Breast epithelium (tissue), 4 donors: Measurements from ENCODE around the gene VWF. TPM values are rescaled to one million over a fixed set of nuclear protein-coding genes. Genes with fewer than 3 reads are reported as not detected.

Experiments used
- DNase-seq, 2 donors: peaks; one replicate each; pipeline ENCODE4 v3.0.0-alpha.2; 2019; ENCODE audit warnings: low spot score in 2 of 2
- H3K27ac ChIP-seq, 2 donors: fragments of 200-600 bp; sonication (generic) in 1 of 2; one replicate each; pipeline ENCODE4 v1.5.1; 2016 to 2019; ENCODE audit warnings: mild to moderate bottlenecking in 1 of 2
- H3K27me3 ChIP-seq, 2 donors: fragments of 200-600 bp; sonication (generic) in 1 of 2; one replicate each; pipeline versions ENCODE4 v1.5.1 to v1.6.0; 2017 to 2019; ENCODE audit warnings: control low read depth in 1 of 2, mild to moderate bottlenecking in 1 of 2
- H3K36me3 ChIP-seq: fragments of 200-600 bp; one replicate; pipeline ENCODE4 v1.5.1; 2019
- H3K4me1 ChIP-seq, 2 donors: fragments of 200-600 bp; sonication (generic); one replicate each; pipeline ENCODE4 v1.5.1; 2016 to 2019; ENCODE audit warnings: control low read depth in 1 of 2
- H3K4me3 ChIP-seq, 3 donors: fragments of 200-600 bp; sonication (generic); 1 replicate in 2 of 3; 2 replicates in 1 of 3; pipeline ENCODE4 v1.5.1; 2016 to 2019; ENCODE audit warnings: mild to moderate bottlenecking in 3 of 3, moderate library complexity in 2 of 3
- H3K9me3 ChIP-seq, 2 donors: fragments of 200-600 bp; sonication (generic) in 1 of 2; one replicate each; pipeline ENCODE4 v1.5.1; 2016 to 2019; ENCODE audit warnings: control low read depth in 1 of 2
- POLR2A ChIP-seq: fragments of 450-650 bp; IDR thresholded peaks from one replicate; pipeline ENCODE4 v1.6.1; 2016; ENCODE audit warnings: antibody characterized with exemption, mild to moderate bottlenecking, moderate library complexity
- POLR2AphosphoS5 ChIP-seq, 3 donors: sonication (generic); formaldehyde crosslinking; IDR thresholded peaks; one replicate each; pipeline ENCODE4 v1.6.1; 2017; ENCODE audit warnings: antibody characterized with exemption in 3 of 3
- intact Hi-C: fragments of 100-400 bp; cut with DNase I; formaldehyde crosslinking; loops from one replicate; pipeline ENCODE4 v1.15.1; 2023; ENCODE audit warnings: low total_unique reads
- total RNA-seq, 3 donors: library from RNA; depleted of rRNA; stranded (reverse); fragments of >200 nt; gene quantifications; one replicate each; pipeline ENCODE4 v1.1.0, GENCODE V29; 2016
- TF ChIP-seq, protein P1 (sequence below), 3 donors: fragments of 450-650 bp; IDR thresholded peaks; one replicate each; pipeline ENCODE4 v1.5.1; 2016 to 2017; ENCODE audit warnings: antibody characterized with exemption in 3 of 3, mild to moderate bottlenecking in 3 of 3, moderate library complexity in 3 of 3

The VWF gene
- total RNA-seq, 3 donors from 2014 or later: 60.3 to 267 (median 117) TPM

DNA sequence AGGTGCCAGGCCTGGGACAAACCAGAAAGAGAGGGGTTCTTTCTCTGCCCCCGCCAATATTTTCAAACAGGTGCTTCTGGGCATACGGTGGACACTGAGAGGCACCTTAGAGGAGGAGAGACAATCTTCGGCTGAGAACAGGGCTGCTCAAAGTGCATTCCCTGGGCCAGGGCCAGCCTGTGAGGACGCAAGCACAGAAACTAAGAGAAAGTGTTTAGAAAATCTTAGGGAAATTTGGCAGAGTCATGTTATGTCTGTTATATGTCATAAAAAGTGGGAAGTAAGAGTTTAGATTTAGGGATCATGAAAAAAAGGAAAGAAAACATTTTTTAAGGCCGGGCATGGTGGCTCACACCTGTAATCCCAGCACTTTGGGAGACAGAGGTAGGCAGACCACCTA lies 83.7 kb downstream of the VWF start:
- Histone ChIP-seq H3K27ac (no peak overlapping the region), H3K9me3 (no peaks in the 10 kb centered on the region), H3K27me3 (no peaks in the 10 kb centered on the region), H3K4me1 (no peaks in the 10 kb centered on the region), H3K36me3 (no peaks in the 10 kb centered on the region), H3K4me3 (no peak overlapping the region)
- intact Hi-C loops: no loop called here
- no peak for TF ChIP-seq POLR2A
- TF ChIP-seq POLR2AphosphoS5 (IDR thresholded peaks at IDR 0.05): no peak
- TF ChIP-seq, protein P1, sequence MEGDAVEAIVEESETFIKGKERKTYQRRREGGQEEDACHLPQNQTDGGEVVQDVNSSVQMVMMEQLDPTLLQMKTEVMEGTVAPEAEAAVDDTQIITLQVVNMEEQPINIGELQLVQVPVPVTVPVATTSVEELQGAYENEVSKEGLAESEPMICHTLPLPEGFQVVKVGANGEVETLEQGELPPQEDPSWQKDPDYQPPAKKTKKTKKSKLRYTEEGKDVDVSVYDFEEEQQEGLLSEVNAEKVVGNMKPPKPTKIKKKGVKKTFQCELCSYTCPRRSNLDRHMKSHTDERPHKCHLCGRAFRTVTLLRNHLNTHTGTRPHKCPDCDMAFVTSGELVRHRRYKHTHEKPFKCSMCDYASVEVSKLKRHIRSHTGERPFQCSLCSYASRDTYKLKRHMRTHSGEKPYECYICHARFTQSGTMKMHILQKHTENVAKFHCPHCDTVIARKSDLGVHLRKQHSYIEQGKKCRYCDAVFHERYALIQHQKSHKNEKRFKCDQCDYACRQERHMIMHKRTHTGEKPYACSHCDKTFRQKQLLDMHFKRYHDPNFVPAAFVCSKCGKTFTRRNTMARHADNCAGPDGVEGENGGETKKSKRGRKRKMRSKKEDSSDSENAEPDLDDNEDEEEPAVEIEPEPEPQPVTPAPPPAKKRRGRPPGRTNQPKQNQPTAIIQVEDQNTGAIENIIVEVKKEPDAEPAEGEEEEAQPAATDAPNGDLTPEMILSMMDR (IDR thresholded peaks at IDR 0.05): no peak
- DNase-seq: no peak

DNA sequence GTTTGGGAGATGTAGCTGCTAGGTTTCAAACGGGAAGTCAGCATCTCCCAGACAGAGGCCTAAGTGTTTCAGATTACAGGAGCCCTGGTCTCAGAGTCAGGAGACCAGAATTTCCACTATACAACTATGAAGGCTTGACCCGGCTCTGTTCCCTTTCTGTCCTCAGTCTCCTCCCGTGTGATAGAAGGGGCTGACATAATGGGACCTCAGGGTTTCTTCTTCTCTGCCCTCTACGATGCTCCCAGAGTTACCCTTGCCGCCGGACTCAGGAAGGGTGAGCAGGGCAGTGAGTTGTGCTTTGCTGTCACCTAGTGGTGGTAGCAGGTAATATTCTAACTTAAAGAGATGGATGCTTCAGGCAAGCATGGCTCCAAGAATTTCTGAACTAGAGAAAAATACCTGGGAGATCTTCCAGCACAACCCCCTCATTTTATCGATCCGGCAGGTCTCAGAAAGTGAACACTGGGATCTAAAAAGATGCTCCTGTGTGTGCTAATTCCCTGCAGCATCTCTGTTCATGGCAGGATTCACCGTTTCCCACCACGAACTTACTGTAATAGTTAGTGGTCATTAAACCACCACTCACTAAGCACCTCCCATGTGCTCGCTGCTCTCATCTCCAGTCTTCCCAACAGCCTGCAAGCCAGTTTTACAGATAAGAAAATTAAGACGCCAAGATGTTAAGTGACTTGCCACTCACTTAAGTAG lies 84.4 kb downstream of the VWF start:
- no peaks in the 10 kb centered on the region for H3K4me1 ChIP-seq
- TF ChIP-seq, protein P1 (IDR thresholded peaks at IDR 0.05): peak; percentile 91 to 96 (median 96)
- no peak for TF ChIP-seq POLR2A
- no peak for TF ChIP-seq POLR2AphosphoS5 (IDR thresholded peaks at IDR 0.05)
- no peak overlapping the region for H3K4me3 ChIP-seq
- intact Hi-C loops: no loop called here
- H3K27me3 ChIP-seq: no peaks in the 10 kb centered on the region
- peak in 1 of 2 donors; percentile 40 for DNase-seq
- H3K36me3 ChIP-seq: no peaks in the 10 kb centered on the region
- H3K9me3 ChIP-seq: no peaks in the 10 kb centered on the region
- no peak overlapping the region for H3K27ac ChIP-seq

DNA sequence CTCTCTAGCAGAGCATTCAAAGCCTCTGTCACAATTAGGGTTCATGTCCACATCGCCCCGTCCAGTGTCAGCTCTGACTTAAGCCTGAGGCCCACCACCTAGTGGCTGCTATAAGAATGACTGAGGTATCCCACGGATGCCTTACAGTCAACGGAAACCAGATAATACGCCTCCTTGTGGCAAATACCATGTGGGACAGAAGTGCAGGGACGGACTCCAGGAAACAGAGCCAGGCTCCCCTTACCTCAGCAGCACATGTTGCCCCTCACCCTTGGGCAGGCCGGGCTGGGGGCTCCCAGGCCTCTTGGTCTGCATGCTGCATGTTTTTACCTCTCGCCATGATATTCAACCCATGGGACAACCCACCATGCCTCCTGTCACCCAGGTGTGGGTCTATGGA lies 86.3 kb downstream of the VWF start:
- no peaks in the 10 kb centered on the region for H3K9me3 ChIP-seq
- DNase-seq: no peak
- TF ChIP-seq, protein P1 (IDR thresholded peaks at IDR 0.05): peak in 2 of 3 donors; percentile 31 to 57
- TF ChIP-seq POLR2A: no peak
- H3K27ac ChIP-seq: no peak overlapping the region
- no peak overlapping the region for H3K4me3 ChIP-seq
- H3K4me1 ChIP-seq: no peaks in the 10 kb centered on the region
- no peaks in the 10 kb centered on the region for H3K27me3 ChIP-seq
- no peaks in the 10 kb centered on the region for H3K36me3 ChIP-seq
- intact Hi-C loops: no loop called here

DNA sequence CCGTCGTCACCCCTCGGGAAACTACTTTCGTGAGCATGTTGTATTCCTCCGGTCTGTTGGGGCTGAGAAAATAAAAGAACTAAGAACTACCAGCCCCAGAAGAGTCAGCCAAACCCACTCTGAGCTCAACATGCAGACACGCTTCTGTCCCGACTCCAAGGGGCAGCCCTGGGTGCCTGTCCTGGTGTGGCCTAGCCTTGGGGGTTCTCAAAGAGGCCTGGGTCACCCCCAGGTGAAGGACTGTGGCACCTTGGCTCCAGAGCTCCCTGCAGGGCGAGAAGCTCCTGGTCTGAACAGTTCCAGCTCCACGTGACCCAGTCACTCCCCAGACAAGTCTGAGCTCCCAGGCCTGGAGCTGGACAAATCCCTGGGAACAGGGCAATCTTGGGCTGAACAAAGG lies 87.0 kb downstream of the VWF start:
- no peaks in the 10 kb centered on the region for H3K27me3 ChIP-seq
- H3K4me1 ChIP-seq: no peaks in the 10 kb centered on the region
- H3K4me3 ChIP-seq: no peak overlapping the region
- no peaks in the 10 kb centered on the region for H3K9me3 ChIP-seq
- TF ChIP-seq POLR2AphosphoS5 (IDR thresholded peaks at IDR 0.05) (no peak), POLR2A (no peak)
- TF ChIP-seq, protein P1 (IDR thresholded peaks at IDR 0.05): no peak
- no peak overlapping the region for H3K27ac ChIP-seq
- H3K36me3 ChIP-seq: no peaks in the 10 kb centered on the region
- no peak for DNase-seq
- intact Hi-C loops: no loop called here

DNA sequence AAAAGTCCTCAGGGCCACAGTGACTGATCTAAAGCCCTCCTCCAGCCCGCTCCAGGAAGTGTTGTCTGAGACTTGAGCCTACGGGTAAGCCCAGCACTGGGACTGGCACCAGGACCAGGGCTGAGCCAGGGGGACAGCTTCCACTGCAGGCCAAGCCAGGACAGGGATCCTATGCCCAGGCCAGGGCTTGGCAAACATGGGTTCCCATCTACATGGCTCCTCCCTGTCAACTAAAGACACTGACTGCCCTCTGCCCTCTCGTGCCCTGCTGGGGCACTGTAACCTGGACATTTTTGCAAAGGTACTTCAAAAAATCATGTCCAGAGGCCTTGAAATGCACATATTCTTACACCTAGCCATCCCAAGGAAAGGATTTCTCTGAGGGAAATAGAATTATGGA lies 88.0 kb downstream of the VWF start:
- Histone ChIP-seq H3K27ac (no peak overlapping the region), H3K4me1 (no peaks in the 10 kb centered on the region), H3K36me3 (no peaks in the 10 kb centered on the region), H3K9me3 (no peaks in the 10 kb centered on the region), H3K27me3 (no peaks in the 10 kb centered on the region), H3K4me3 (no peak overlapping the region)
- intact Hi-C loops: no loop called here
- TF ChIP-seq, protein P1 (IDR thresholded peaks at IDR 0.05): no peak
- TF ChIP-seq POLR2A: no peak
- no peak for TF ChIP-seq POLR2AphosphoS5 (IDR thresholded peaks at IDR 0.05)
- DNase-seq: no peak
